GM18867 (cell line): Measurements from ENCODE around the gene NPIPA1.
"Not testable (repeated sequence)": the region's sequence is repeated elsewhere in the genome, so short reads cannot be mapped to it uniquely, and the experiment has no call there.

Experiments
- ATAC-seq: cut with Tn5 transposase; IDR thresholded peaks from one replicate; pipeline ENCODE4 v1.9.1; 2021; ENCODE audit warnings: mild to moderate bottlenecking, moderate library complexity; ENCODE audit not compliant: unreplicated experiment

The NPIPA1 gene

DNA sequence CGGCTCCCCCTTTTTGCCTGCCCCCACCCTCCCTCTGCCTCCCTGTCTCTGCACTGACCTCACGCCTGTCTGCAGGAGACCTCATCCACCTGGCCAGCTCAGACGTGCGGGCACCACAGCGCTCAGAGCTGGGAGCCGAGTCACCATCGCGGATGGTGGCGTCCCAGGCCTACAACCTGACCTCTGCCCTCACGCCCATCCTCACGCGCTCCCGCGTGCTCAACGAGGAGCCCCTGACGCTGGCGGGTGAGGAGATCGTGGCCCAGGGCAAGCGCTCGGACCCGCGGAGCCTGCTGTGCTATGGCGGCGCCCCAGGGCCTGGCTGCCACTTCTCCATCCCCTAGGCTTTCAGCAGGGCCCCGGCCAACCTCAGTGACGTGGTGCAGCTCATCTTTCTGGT is 8.1 kb upstream of the NPIPA1 start:
- not testable (repeated sequence) for ATAC-seq

DNA sequence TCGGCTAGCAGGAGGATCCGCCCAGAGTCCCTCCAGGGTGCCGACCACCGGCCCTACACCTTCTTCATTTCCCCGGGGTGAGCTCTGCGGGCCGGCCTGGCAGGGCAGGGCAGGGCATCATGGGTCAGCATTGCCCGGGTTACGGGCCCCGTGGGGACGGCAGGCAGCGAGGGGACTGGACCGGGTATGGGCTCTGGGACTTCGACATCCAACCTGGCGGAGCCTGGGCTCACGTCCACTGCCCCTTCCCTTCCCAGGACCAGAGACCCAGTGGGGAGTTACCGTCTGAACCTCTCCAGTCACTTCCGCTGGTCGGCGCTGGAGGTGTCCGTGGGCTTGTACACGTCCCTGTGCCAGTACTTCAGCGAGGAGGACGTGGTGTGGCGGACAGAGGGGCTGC is 7.0 kb upstream of the NPIPA1 start:
- ATAC-seq: not testable (repeated sequence)

DNA sequence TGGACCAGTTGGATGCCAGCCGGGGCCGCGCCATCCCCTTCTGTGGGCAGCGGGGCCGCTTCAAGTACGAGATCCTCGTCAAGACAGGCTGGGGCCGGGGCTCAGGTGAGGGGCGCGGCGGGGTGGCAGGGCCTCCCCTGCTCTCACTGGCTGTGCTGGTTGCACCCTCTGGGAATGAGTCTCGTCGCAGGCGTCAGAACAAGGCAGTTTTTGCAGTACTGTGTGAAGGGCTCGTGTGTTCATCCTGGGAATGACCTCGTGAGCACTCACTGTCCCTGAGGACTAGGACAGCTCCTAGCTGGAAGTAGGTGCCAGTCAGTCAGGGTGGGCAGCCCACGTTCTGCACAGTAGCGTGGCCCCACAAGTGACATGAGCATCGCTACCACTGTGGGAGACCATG is 6.3 kb upstream of the NPIPA1 start:
- ATAC-seq: not testable (repeated sequence)

DNA sequence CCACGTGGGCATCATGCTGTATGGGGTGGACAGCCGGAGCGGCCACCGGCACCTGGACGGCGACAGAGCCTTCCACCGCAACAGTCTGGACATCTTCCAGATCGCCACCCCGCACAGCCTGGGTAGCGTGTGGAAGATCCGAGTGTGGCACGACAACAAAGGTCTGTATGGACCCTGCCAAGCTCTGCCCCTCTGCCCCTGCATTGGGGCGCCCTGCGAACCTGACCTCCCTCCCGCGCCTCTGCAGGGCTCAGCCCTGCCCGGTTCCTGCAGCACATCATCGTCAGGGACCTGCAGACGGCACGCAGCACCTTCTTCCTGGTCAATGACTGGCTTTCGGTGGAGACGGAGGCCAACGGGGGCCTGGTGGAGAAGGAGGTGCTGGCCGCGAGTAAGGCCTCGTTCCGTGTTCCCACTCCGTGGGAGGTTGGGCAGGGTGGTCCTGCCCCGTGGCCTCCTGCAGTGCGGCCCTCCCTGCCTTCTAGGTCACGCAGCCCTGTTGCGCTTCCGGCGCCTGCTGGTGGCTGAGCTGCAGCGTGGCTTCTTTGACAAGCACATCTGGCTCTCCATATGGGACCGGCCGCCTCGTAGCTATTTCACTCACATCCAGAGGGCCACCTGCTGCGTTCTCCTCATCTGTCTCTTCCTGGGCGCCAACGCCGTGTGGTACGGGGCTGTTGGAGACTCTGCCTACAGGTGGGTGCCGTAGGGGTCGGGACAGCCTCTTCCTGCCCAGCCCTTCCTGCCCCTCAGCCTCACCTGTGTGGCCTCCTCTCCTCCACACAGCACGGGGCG is 4.5 kb upstream of the NPIPA1 start:
- not testable (repeated sequence) for ATAC-seq

DNA sequence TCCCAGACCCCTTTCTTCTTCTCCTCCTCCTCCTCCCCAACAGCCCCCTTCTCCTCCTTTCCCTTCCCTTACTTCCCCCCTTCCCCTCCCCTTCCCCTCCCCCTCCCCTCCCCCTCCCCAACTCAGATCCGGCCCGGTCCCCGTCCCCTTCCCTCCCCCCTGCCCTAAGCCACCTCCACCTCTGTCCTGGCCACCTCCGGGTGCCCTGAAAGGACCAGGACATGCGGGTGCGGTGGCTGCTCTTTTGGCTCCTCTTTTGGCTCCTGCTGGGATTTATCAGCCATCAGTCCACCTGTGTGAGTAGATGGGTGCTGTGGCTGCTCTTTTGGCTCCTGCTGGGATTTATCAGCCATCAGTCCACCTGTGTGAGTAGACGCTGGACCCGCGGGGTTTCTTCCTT is 751 bp downstream of the NPIPA1 start:
- not testable (repeated sequence) for ATAC-seq

DNA sequence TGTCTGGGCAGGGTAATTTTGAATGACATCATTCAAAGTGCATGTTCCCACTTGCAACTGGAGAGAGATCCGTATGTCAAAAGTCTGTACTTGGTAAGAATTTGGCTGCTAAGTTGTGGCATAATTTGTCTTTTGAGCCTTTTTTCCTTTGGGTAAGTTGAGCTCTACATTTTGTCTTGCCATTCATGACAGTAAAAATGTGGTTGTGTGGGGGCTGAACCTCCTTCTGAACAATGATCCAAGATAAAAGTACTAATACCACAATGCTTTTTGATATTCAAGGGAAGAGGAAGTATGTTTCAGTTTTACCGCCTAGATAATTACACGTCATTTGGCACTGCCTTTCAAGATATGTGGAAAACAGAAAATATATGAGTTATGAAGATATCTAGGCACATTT is 5.4 kb downstream of the NPIPA1 start:
- not testable (repeated sequence) for ATAC-seq

DNA sequence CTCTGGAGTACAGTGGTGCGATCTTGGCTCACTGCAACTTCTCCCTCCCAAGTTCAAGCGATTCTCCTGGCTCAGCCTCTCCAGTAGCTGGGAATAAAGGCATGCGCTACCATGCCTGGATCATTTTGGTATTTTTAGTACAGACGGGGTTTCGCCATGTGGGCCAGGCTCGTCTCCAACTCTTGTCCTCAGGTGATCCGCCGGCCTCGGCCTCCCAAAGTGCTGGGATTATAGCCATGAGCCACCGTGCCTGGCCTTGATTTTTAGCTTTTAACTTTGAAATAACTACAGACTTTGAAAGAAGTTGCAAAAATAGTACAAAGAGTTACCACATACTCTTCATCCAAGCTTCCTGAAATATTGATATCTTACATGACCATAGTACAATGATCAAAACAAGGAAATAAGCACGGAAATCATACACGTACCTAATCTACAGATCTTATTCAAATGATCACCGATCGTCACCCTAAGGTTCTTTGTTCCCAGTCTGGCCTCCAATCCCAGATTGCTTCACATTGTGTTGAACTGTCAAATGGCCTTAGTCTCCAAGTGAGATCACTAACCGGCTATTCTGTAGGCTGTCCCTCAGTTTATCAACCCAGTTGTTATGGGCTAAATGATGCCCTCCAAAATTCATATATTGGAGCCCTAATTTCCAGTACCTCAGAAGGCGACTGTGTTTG is 18.4 kb downstream of the NPIPA1 start:
- ATAC-seq: no peak

DNA sequence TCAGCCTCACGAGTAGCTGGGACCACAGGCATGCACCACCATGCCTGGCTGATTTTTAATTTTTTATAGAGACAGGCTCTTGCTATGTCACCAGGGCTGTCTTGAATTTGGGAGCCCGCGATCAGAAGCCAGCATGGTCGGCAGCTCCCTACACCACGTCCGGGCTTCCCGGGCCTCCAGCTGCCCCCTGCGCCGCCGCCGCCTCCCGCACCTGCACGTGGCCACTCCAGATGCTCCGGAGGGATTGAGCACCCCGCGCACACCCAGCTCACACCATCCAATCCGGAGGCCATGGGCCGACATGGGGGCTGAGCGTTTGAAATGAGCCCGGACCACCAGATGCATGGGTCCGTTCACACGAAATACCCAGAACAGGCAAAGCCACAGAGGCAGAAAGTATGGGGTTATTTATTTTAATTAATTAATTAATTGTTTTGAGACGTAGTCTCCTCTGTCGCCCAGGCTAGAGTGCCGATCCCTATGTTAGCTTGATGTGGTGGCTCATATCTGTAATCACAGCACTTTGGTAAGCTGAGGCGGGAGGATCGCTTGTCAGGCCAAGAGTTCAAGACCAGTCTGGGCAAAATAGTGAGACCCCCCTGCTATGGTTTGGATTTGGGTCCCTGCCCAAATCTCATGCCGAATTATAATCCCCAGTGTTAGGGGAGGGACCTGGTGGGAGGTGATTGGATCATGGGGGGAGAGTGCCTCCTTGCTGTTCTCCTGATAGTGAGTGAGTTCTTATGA is 20.5 kb downstream of the NPIPA1 start:
- no peak for ATAC-seq

DNA sequence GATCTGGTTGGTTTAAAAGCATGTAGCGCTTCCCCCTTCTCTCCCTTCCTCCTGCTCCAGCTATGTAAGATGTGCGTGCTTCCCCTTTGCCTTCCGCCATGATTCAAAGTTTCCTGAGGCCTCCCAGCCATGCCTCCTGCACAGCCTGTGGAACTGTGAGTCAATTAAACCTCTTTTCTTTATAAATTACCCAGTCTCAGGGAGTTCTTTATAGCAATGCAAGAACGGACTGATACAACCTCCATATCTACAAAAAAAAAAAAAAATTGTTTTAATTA is 21.0 kb downstream of the NPIPA1 start:
- no peak for ATAC-seq

DNA sequence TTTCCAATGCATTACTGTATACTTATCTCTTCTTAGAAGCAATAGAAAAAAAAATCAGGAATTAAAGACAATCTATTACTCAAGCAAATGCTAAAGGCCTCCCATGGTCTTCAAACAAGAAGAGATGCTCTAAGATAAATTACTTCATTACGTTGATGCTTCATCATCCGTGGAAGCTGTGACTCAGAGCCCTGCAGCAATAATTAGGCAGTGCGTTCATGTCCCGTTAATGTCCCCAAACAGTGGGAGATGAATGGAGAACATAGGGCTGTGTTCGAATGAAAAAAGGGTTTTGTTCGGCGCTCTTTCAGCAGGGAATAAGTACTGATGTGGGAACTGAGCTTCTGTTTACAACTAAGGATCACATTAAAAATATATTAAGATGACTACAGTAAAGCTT is 21.7 kb downstream of the NPIPA1 start:
- ATAC-seq: no peak

DNA sequence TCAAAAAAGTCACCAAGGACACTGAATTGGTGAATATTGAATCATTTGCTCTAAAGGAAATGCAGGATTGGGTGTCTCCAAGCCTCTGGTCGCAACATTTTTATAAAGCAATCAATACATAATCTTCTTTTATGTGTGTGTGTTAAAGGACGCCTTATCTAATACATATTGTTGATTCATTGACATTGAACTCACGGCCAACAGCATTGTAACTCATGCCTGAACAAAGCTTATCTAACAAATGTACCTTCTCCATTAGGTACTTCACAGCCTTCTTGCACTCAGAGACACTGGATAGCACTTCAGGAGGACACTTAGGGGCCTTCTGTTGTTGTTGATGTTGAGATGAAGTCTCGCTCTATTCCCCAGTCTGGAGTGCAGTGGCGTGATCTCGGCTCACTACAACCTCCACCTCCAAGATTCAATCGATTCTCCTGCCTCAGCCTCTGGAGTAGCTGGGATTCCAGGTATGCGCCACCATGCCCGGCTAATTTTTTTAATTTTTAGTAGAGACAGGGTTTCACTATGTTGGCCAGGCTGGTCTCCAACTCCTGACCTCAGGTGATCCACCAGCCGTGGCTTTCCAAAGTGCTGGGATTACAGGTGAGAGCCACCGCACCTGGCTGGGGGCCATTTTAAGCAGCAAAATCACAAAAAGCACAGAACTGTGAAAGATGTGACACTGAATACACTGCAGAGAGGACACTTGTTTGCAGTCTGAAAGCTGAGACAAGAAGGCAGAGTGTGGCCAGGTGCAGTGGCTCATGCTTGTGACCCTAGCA is 24.4 kb downstream of the NPIPA1 start:
- ATAC-seq: no peak

DNA sequence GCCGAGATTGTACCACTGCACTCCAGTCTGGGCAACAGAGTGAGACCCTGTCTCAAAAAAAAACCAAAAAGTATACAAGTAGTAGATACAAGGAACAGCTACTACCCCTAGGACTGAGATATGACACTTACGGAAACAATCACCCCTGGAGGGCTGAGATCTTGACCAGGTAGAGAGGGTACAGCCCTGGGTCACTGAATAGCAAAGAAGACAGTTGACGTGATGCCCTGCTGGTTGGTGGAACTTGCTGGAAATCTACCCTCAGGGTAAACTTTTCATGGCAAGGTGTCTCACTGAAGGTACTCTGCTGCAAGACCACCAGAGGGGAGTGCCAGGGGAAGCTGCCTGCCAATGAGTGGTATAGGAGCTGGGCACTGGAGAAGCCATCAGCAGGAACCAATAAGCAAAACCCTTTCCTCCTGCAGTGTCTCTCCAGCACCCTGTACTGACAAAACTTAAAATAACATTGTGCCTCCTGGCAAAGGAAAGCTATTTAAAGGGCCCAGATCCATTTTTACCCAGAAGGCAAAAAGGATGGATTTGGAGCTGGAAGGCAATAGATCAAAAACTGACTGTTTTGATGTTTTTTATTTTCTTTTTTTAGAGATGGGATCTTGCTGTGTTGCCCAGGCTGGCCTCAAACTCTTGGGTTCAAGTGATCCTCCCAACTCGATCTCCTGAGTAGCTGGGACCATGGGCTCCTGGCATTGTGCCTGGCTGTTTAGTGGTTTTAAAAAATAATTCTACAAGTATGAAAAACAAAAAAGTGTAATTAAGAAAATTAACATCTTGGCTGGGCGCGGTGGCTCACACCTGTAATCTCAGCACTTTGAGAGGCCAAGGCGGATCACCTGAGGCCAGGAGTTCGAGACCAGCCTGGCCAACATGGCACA is 26.3 kb downstream of the NPIPA1 start:
- no peak for ATAC-seq

DNA sequence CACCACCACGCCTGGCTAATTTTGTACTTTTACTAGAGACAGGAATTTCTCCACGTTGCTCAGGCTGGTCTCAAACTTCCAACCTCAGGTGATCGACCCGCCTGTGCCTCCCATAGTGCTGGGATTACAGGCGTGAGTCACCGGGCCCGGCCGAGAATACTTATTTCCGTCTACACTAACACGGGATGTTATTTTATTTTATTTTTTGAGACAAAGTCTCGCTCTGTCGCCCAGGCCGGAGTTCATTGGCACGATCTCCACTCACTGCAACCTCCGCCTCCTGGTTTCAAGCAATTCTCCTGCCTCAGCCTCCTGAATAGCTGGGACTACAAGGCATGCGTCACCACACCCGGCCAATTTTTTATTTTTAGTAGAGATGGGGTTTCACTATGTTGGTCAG is 28.1 kb downstream of the NPIPA1 start:
- no peak for ATAC-seq

DNA sequence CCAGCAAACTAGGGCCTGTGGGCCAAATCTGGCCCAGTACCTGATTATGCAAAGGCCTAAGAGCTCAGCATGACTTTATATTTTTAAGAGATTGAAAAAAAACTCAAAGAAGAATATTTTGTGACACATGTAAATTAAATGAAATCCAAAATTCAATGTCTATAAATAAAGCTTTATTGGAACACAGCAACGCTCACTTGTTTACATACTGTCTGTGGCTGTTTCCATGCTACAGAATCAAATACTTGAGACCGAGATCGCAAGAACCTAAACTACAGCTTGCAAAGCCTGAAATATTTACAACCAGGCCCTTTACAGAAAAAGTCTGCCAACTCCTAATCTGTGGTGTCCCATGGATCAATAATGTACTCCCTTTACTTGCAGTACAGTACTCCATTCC is 32.6 kb downstream of the NPIPA1 start:
- not testable (repeated sequence) for ATAC-seq

DNA sequence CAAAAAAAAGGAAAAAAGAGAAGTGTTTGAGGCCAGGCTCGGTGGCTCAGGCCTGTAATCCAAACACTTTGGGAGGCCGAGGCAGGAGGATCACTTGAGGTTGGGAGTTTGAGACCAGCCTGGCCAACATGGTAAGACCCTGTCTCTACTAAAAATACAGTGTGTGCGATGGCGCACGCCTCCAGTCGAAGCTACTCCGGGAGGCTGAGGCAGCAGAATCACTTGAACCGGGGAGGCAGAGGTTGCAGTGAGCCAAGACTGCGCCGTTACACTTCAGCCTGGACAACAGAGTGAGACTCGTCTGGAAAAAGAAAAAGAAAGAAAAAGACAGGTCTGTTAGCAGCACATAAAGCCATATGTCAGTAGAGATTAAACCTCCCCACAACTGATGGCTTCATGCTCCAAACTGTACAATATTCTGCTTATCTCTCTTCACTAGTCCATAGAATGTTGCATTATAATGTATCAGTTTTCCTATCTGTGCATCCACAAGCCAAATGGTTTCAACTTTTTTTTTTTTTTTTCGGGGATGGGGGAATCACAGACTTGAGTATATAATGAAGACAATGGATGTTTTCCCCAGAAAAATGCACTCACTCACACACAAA is 34.5 kb downstream of the NPIPA1 start:
- ATAC-seq: not testable (repeated sequence)

DNA sequence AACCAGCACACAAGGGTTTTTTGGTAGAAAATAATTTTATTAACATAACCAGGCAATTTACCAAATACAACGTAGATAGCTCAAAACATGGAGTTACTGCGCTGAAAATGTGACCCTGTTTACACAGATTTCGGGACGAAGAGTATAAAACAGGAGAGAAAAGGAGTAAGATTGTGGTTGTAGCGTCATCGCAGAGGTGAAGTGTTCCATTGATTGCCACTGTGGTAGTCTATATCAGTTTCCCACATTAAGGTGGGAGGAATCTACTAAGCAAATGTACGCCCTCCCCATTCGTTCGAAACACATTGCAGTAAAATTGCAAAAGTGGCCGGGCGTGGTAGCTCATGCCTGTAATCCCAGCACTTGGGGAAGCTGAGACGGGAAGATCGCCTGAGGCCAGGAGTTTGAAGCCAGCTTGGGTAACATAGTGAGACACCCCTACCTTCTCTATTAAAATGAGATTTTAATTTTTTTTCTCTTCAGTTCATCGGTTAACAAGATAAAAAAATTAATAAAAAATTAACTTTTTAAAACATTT is 36.6 kb downstream of the NPIPA1 start:
- ATAC-seq: not testable (repeated sequence)

DNA sequence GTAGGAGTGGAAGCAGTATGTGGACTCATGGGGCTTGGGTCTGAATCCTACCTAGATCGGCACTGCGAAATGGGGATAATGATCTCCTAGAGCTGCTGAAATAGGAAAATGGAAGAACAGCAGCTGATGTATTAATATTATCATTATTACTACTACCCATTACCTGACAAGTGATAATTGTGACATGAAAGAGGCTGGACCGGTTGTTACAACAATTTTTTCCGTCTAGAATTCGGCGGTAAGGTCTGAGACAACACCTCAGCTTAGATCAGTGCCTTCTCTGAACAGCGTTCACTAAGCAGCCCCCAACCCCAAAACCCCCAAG is 37.0 kb downstream of the NPIPA1 start:
- not testable (repeated sequence) for ATAC-seq

DNA sequence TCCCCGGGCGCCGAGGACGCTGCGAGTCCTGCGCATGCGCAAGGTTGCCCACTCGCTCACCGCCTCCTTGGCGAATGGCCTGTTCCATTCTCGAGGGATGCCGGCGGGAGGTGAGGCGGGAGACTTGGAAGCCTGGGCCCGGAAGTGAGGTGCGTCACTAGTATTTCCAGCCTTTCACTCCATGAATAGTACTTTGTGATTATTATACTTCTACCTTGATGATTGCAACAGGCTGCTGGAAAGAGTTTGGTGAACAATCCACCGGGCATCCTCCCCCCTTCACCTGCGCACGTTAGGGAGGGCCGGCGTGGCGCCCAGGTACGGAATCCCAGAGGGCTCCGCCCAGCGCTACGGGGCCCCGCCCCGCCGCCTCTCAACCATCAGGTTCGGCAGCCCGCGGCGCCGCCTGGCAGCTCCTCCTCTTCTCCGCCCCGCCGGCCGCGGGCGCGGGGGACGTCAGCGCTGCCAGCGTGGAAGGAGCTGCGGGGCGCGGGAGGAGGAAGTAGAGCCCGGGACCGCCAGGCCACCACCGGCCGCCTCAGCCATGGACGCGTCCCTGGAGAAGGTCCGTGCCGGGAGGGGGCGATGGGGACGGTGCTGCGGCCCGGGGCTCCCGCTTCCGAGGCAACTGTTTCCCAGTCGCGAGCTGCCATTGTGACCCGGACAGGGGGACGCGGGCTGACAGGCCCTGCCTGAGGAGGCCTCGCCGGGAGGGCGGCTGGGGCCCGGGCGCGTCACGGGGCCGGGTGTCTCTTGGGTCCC is 37.6 kb downstream of the NPIPA1 start, which contains the start of gene PDXDC1:
TSS of gene PDXDC1 (plus strand) at position 371 of the 762 bp plus-strand sequence. CDS start at position 545, 174 bp downstream.
- ATAC-seq: peak; percentile 89
